ENCODE measurements around the gene NPDC1. TPM values are rescaled to one million over a fixed set of nuclear protein-coding genes. Genes with fewer than 3 reads are reported as not detected.

Gene NPDC1
- total RNA-seq, 1 donor from 2014 or later, result 62.0 TPM

DNA sequence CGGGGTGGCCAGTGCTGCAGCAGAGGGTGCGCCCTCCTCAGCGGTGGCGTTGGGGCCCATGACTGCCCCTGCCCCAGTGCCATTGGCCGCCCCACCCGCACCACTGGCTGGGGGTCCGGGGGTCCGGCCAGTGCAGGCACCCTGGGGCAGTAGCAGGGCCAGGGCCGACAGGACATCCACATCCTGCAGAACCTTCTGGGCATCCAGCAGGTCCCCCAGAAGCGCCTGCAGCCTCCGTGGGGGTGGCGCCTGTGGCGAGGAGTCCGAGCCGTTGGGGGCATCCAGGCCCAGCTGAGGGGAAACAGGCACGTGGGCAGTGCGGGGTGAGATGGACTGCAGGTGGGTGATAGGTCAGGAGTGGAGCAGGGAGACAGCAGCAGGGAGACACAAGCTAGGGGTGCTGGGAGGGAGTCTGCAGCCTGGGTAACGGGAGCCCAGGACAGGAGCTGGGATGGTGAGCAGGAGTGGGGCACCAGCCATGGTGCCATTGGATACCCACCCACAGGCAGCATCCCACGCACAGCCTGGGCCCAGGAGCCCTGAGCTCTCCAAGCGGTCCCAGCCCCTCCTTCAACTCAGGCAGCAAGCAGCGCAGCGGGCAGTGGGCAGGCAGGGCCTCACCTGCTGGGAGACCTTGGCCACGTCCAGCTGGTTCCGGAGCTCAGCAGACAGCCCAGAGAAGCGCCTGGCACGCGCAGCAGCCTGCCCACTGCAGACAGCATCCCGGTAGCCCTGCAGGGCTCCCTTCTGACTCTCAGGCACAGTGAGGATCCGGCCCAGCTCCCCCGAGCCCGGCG is 25.0 kb downstream of the NPDC1 start:
- Mint-ChIP-seq H3K4me3 (ENCODE audit: low read depth) (no peak overlapping the region), H3K36me3 (ENCODE audit: insufficient read depth) (peaks cover 1% of the 10 kb centered on the region), H3K9me3 (ENCODE audit: low read depth) (no peaks in the 10 kb centered on the region), H3K4me1 (ENCODE audit: low read depth) (no peaks in the 10 kb centered on the region), H3K27ac (no peak overlapping the region), H3K27me3 (no peaks in the 10 kb centered on the region)
- no peak for DNase-seq (ENCODE audit: low spot score, unreplicated experiment)
- TF ChIP-seq, protein P1, sequence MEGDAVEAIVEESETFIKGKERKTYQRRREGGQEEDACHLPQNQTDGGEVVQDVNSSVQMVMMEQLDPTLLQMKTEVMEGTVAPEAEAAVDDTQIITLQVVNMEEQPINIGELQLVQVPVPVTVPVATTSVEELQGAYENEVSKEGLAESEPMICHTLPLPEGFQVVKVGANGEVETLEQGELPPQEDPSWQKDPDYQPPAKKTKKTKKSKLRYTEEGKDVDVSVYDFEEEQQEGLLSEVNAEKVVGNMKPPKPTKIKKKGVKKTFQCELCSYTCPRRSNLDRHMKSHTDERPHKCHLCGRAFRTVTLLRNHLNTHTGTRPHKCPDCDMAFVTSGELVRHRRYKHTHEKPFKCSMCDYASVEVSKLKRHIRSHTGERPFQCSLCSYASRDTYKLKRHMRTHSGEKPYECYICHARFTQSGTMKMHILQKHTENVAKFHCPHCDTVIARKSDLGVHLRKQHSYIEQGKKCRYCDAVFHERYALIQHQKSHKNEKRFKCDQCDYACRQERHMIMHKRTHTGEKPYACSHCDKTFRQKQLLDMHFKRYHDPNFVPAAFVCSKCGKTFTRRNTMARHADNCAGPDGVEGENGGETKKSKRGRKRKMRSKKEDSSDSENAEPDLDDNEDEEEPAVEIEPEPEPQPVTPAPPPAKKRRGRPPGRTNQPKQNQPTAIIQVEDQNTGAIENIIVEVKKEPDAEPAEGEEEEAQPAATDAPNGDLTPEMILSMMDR (IDR thresholded peaks at IDR 0.05; ENCODE audit: unreplicated experiment), result no peak

- Mint-ChIP-seq H3K27ac (no peak overlapping the region), H3K9me3 (ENCODE audit: low read depth) (no peaks in the 10 kb centered on the region), H3K4me3 (ENCODE audit: low read depth) (no peak overlapping the region), H3K4me1 (ENCODE audit: low read depth) (no peaks in the 10 kb centered on the region), H3K36me3 (ENCODE audit: insufficient read depth) (peaks cover 1% of the 10 kb centered on the region), H3K27me3 (no peaks in the 10 kb centered on the region)
- no peak for DNase-seq (ENCODE audit: low spot score, unreplicated experiment)
- TF ChIP-seq, protein P1 (IDR thresholded peaks at IDR 0.05; ENCODE audit: unreplicated experiment), result no peak
Measured at GRCh38 chr9:137019891-137020683, 25.9 kb downstream of the NPDC1 start.

- H3K4me1 Mint-ChIP-seq (ENCODE audit: low read depth), result no peaks in the 10 kb centered on the region
- no peak overlapping the region for H3K27ac Mint-ChIP-seq
- H3K9me3 Mint-ChIP-seq (ENCODE audit: low read depth), result no peaks in the 10 kb centered on the region
- TF ChIP-seq, protein P1 (IDR thresholded peaks at IDR 0.05; ENCODE audit: unreplicated experiment), result no peak
- DNase-seq (ENCODE audit: low spot score, unreplicated experiment), result no peak
- H3K27me3 Mint-ChIP-seq, result no peaks in the 10 kb centered on the region
- no peak overlapping the region for H3K4me3 Mint-ChIP-seq (ENCODE audit: low read depth)
- H3K36me3 Mint-ChIP-seq (ENCODE audit: insufficient read depth), result peaks cover 1% of the 10 kb centered on the region
Measured at GRCh38 chr9:137018761-137019559, 27.0 kb downstream of the NPDC1 start.

DNA sequence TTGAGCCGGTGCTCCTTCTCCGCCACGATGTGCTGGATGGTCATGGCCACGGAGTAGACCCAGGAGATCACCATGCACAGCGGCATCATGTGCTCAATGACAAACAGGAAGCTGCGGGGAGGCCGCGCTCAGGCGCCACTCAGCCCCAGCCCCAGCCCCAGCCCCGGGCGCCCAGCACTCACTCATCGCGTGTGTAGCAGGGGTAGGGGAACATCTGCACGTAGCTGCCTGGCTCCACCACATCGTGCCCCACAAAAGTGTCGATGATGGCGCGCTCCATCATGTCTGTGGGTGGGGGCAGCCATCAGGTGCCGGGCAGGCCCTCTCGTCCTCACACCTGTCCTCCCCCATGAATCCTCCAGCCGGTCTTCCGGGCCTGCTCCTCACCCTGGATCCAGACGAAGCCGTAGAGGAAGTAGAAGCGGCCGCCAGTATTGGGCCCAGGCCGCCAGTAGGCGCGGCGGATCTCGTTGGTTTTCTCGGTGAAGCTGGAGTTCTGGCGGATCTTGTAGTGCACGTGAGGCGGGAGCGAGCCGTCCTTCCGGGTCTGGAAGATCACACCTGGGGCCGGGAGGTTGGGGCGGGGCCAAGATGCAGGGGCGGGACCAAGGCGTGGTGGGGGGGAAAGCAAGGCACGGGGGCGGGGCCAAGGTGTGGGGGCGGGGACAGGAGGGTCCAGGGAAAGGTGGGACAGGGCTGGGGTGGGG is 28.0 kb downstream of the NPDC1 start:
- DNase-seq (ENCODE audit: low spot score, unreplicated experiment), result no peak
- Mint-ChIP-seq H3K9me3 (ENCODE audit: low read depth) (no peaks in the 10 kb centered on the region), H3K27me3 (no peaks in the 10 kb centered on the region), H3K27ac (no peak overlapping the region), H3K36me3 (ENCODE audit: insufficient read depth) (peaks cover 1% of the 10 kb centered on the region), H3K4me1 (ENCODE audit: low read depth) (no peaks in the 10 kb centered on the region), H3K4me3 (ENCODE audit: low read depth) (no peak overlapping the region)
- TF ChIP-seq, protein P1 (IDR thresholded peaks at IDR 0.05; ENCODE audit: unreplicated experiment), result no peak
